PFSK-1 (cell line): ENCODE results near the gene TMX1.

Experiments
- FOXP2 ChIP-seq: optimal IDR thresholded peaks from 2 replicates; pipeline ENCODE3; 2011; ENCODE audit warnings: borderline replicate concordance, control low read depth, inconsistent platforms; ENCODE audit not compliant: insufficient read depth; ENCODE audit errors: extremely low read length, extremely low read depth
- POLR2AphosphoS5 ChIP-seq: IDR thresholded peaks from 2 replicates; pipeline ENCODE4 v1.6.1; 2012; ENCODE audit warnings: low read depth, mild to moderate bottlenecking, control low read depth, low read length, moderate library complexity
- REST ChIP-seq, 2 experiments: IDR thresholded peaks; 2 replicates each; pipeline versions ENCODE4 v1.6.1 to v1.8.0; 2011 to 2012; ENCODE audit warnings: low read depth in 2 of 2, low read length in 2 of 2, control low read depth in 1 of 2, inconsistent platforms in 1 of 2, mild to moderate bottlenecking in 1 of 2, moderate library complexity in 1 of 2; ENCODE audit not compliant: insufficient read depth in 1 of 2
- SIN3A ChIP-seq: IDR thresholded peaks from 2 replicates; pipeline ENCODE4 v1.6.1; 2012; ENCODE audit warnings: mild to moderate bottlenecking, low read length, moderate library complexity, borderline replicate concordance; ENCODE audit not compliant: insufficient read depth
- TAF1 ChIP-seq: IDR thresholded peaks from 2 replicates; pipeline ENCODE4 v1.6.1; 2012; ENCODE audit warnings: low read length, control low read depth, borderline replicate concordance; ENCODE audit not compliant: insufficient read depth

TMX1 gene

GRCh38 chr14:51253880-51254279 is 13.8 kb downstream of the TMX1 start:
- no peak for TF ChIP-seq REST (IDR thresholded peaks at IDR 0.05; ENCODE audit: insufficient read depth in 1 of 2, low read depth in 2 of 2, low read length in 2 of 2)
- no peak for TF ChIP-seq SIN3A
- no peak for TF ChIP-seq POLR2AphosphoS5
- TF ChIP-seq TAF1, result no peak
- no peak for TF ChIP-seq FOXP2

GRCh38 chr14:51258280-51258679 is 18.2 kb downstream of the TMX1 start:
- no peak for TF ChIP-seq REST (IDR thresholded peaks at IDR 0.05; ENCODE audit: insufficient read depth in 1 of 2, low read depth in 2 of 2, low read length in 2 of 2)
- no peak for TF ChIP-seq POLR2AphosphoS5
- TF ChIP-seq TAF1, result no peak
- TF ChIP-seq FOXP2, result no peak
- TF ChIP-seq SIN3A, result no peak

- TF ChIP-seq TAF1 (no peak), REST (IDR thresholded peaks at IDR 0.05; ENCODE audit: insufficient read depth in 1 of 2, low read depth in 2 of 2, low read length in 2 of 2) (no peak), FOXP2 (no peak), SIN3A (no peak), POLR2AphosphoS5 (no peak)
Observed at GRCh38 chr14:51258788-51259187, 18.7 kb downstream of the TMX1 start.

- no peak for TF ChIP-seq TAF1
Observed at GRCh38 chr14:51260225-51260624, 20.2 kb downstream of the TMX1 start.

GRCh38 chr14:51261151-51261550 is 21.1 kb downstream of the TMX1 start:
- TF ChIP-seq POLR2AphosphoS5, result no peak
- TF ChIP-seq SIN3A, result no peak
- TF ChIP-seq REST (IDR thresholded peaks at IDR 0.05; ENCODE audit: insufficient read depth in 1 of 2, low read depth in 2 of 2, low read length in 2 of 2), result no peak
- no peak for TF ChIP-seq FOXP2
- TF ChIP-seq TAF1, result no peak
